Coronary artery (tissue), 2 donors: Measurements from ENCODE around the gene MAD1L1.

Experiments used
- DNase-seq: peaks from one replicate; pipeline ENCODE4 v3.0.0-alpha.2; 2017; ENCODE audit warnings: low spot score
- H3K27ac ChIP-seq, 2 donors: fragments of 200-600 bp; sonication (generic); one replicate each; pipeline ENCODE4 v1.5.1; 2016 to 2019
- H3K4me3 ChIP-seq: fragments of 200-600 bp; sonication (generic); 2 replicates; pipeline ENCODE4 v1.5.1; 2016; ENCODE audit warnings: mild to moderate bottlenecking, moderate library complexity
- TF ChIP-seq, protein P1 (sequence below): fragments of 200-600 bp; sonication (generic); IDR thresholded peaks from one replicate; pipeline ENCODE4 v1.5.1; 2019; ENCODE audit warnings: antibody characterized with exemption

The MAD1L1 gene

DNA sequence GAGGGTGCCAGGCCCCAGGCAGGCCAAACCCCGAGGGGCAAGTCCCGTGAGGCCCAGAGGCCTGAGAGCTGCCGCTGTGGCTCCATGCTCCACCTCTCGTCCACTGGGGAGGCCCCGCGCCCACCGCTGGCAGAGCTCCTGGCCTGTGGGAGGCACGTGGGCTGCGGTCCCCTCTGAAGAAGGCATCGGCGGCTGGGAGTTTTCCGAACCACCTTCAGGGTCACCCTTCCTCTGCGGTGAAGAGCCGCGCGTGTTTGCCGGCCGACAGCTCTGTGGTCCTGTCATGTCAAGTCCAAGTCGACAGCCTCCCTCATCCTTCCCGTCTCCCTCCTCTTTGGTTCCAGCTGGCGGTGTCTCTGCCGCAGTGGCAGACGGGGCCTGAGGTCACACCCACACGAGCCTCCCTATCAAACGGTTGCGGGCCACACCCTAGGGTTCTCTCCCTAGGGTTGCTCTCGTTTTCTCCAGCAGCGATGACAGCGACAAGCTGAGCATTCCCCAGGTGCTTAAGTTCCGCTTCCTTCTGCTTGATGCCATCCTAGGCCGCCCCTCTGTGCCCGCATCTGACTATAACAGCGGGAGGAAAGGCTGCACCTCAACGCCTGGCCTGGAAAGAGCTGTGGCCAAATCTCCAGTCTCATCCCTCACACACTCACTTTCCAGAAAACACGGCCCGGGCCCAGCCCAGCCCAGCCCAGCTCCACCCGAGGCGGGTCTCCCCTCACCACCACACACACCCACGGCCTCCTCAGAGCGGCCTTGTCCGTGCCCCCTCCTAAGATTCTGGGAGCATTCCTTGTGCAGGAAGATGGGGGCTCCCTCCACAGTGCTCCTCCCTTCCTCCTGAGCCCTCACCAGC, 377.6 kb downstream of the MAD1L1 start:
- DNase-seq, result peak; percentile 35
- TF ChIP-seq, protein P1, sequence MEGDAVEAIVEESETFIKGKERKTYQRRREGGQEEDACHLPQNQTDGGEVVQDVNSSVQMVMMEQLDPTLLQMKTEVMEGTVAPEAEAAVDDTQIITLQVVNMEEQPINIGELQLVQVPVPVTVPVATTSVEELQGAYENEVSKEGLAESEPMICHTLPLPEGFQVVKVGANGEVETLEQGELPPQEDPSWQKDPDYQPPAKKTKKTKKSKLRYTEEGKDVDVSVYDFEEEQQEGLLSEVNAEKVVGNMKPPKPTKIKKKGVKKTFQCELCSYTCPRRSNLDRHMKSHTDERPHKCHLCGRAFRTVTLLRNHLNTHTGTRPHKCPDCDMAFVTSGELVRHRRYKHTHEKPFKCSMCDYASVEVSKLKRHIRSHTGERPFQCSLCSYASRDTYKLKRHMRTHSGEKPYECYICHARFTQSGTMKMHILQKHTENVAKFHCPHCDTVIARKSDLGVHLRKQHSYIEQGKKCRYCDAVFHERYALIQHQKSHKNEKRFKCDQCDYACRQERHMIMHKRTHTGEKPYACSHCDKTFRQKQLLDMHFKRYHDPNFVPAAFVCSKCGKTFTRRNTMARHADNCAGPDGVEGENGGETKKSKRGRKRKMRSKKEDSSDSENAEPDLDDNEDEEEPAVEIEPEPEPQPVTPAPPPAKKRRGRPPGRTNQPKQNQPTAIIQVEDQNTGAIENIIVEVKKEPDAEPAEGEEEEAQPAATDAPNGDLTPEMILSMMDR, result no peak
- no peak overlapping the region for H3K4me3 ChIP-seq
- H3K27ac ChIP-seq, result no peak overlapping the region

DNA sequence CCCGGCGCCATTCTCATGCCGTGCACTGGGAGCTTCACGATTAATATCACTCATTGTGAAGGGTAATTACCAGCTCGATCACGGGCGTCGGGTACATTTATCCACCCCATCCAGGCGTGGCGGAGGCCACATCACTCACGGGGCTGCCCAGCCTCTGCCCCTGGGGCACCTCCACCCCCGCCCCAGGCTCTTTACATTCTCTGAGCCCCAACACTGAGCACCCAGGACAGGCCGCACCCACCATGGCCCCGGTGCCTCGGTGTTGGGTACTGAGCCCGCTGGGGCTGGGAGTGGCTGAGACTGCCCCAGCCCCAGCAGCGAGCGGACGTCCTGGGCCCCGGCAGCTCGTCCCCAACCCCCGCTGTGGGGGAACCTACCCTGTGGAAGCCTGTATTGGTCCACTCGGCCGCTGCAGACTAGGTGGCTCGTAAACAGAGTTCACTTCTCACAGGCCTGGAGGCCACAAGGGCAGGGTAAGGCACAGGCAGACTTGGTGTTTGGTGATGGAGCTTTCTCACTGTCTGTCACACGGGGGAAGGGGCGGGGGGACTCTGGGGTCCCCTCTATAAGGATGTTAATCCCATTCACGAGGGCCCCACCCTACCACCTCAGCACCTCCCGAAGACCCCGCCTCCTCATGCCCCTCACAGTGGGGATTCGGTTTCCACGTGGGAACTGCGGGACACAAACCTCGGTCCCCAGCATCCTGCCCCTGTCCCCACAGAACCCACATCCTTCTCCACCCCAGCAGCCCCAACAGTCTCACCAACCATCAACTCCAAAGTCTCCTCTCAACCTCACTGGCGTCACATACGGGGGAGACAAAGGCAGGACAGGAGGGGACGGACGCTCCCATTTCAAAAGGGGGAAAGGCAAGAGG, 378.5 kb downstream of the MAD1L1 start:
- peak; percentile 52 for DNase-seq
- no peak overlapping the region for H3K4me3 ChIP-seq
- TF ChIP-seq, protein P1, result no peak
- H3K27ac ChIP-seq, result no peak overlapping the region

DNA sequence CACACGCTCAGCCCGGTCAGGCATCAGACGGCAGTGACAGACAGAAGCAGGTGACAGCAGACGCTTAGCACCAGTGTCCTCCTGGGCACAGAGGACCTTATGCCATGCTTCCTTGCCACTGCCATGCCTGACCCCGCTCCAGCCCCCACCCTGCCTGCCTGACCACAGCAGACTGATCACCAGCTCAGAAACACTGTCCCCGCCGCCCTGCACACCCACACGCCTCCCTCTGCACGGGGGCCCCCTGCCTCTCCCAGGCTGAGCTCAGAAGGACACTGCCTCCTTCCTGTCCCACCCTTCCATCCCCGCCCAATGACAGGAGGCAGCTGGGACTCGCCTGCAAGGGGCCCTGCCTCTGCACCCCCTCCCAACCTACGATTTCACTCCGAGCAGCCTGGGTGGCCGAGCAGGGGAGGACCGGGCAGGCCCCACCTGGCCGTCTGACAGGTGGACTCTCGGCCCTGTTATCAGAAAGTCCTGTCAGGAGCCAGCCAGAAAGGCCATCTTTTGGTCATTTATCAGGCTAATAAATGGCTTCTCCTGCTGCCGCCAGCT, 379.2 kb downstream of the MAD1L1 start:
- peak; percentile 64 for DNase-seq
- TF ChIP-seq, protein P1, result no peak
- no peak overlapping the region for H3K27ac ChIP-seq
- no peak overlapping the region for H3K4me3 ChIP-seq

DNA sequence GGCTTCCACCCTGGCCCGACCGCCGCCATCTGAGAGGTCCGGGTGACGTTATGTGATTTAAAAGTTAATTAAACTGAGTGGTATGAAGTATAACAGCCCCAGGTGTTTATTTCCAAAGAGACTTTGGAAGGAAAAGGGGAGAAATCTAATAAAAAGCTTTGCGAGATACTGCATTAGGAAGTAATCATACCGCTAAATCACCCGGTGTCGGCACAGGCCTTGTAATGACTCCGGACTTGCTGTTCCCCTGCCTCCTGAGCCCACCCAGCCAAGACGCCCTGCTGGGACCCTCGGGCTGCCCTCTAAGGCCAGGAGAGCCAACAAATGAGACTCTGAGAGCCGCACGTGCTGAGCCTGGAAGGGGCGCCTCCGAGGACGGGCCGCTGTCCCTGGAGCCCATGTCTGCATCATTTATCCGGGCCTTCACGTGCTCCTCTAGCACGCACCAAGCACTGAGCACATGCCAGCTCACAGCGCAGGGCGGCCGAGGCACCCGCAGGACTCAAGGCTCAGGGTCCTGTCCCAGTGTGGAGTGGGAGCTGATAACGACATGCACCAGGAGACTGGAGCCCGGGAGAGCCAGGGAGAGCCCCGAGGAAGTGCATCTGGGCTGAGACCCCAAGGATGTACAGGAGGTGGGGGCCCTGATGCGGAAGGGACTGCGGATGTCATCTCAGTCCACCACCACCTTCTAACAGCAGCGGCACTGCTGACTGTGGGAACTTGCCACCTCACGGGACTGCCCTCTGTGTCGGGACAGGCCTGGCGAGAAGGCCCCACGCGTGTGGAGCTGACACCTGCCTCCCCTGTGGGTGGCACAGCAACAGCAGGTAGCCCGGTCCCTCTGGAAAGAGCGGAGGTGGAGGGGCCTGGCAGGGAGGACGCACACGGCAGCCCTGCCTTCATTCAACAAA, 380.0 kb downstream of the MAD1L1 start:
- no peak overlapping the region for H3K4me3 ChIP-seq
- DNase-seq, result no peak
- H3K27ac ChIP-seq, result no peak overlapping the region
- TF ChIP-seq, protein P1, result no peak

DNA sequence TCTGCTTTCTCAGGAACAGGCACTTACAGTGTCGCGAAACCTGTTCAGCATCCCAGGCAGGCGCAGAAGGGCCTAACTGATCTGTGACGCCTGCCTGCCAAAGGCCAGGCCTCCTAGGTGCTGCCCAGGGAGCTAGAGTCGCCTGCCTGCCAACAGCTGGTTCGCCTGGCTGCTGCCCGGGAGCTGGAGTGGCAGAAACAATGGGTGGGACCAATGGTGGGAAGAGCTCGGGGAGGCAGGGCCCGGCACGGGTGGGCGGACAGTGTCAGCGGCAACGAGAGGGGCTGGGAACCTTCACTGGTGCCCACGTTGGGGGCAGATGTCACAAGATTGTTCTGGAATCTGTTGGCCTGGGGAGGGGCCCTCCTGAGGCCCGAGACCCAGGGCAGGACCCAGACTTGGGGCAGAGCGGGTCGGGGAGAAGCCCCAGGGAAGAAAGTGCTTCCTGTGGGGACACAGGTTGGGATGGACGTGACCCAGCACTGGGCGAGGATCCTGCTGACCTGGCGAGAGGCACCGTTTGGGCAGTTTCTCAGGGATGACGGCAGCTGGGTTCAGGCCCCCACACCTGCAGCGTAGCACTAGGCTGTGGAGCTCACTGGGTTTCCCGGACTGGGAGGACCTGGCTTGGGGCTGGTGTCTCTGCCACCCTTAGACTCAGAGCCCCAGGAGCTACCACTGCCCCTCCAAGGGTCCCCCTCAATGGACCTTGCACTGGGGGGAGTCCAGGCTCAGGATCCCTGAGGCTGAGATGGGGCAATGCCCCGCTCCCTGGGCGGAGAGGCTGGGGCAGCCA, 380.8 kb downstream of the MAD1L1 start:
- Histone ChIP-seq H3K4me3 (no peak overlapping the region), H3K27ac (no peak overlapping the region)
- TF ChIP-seq, protein P1, result no peak
- DNase-seq, result no peak
